ENCODE measurements around the gene GPR34.
"Not testable (repeated sequence)": the region's sequence is repeated elsewhere in the genome, so short reads cannot be mapped to it uniquely, and the experiment has no call there.

GPR34 gene, protein sequence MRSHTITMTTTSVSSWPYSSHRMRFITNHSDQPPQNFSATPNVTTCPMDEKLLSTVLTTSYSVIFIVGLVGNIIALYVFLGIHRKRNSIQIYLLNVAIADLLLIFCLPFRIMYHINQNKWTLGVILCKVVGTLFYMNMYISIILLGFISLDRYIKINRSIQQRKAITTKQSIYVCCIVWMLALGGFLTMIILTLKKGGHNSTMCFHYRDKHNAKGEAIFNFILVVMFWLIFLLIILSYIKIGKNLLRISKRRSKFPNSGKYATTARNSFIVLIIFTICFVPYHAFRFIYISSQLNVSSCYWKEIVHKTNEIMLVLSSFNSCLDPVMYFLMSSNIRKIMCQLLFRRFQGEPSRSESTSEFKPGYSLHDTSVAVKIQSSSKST

DNA sequence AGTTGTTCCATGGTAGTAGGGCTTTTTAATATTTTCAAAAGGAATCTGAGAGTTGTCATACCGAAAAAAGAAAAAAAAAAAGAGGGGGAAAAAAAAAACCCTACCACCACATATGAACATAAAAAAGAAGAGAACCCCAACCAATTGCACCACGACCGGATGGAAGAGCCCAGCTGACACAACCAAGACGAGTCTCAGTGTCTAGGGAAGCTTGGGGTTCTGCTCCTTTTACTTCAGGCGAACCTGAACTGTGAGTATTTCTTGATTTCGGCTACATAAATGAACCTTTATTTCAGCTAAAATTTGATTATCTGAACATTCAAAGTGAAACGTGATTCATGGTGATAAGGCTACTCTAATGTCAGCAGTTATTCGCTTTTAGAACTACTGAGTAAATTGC, at the start of gene GPR34:
TSS of gene GPR34 (plus strand) at position 139 of the 400 bp plus-strand sequence. CDS start 6,661 bp downstream, outside the sequence.
- H3K4me3 ChIP-seq (ENCODE audit: low read length) = no peak within 1 kb of the TSS
- no peak within 1 kb of the TSS for H3K9ac ChIP-seq (ENCODE audit: low read length)
- no peak within 1 kb of the TSS for H3K27ac ChIP-seq (ENCODE audit: low read length)
- no peaks in the 10 kb centered on the region for H3K27me3 ChIP-seq (ENCODE audit: control insufficient read depth, insufficient read depth, low read length)
- H3K9me3 ChIP-seq (ENCODE audit: control insufficient read depth, low read depth, low read length) = peaks cover 11% of the 10 kb centered on the region
- no peaks in the 10 kb centered on the region for H3K36me3 ChIP-seq (ENCODE audit: control insufficient read depth, low read depth, low read length)
- no peaks in the 10 kb centered on the region for H3K4me1 ChIP-seq (ENCODE audit: control insufficient read depth, low read depth, low read length)

DNA sequence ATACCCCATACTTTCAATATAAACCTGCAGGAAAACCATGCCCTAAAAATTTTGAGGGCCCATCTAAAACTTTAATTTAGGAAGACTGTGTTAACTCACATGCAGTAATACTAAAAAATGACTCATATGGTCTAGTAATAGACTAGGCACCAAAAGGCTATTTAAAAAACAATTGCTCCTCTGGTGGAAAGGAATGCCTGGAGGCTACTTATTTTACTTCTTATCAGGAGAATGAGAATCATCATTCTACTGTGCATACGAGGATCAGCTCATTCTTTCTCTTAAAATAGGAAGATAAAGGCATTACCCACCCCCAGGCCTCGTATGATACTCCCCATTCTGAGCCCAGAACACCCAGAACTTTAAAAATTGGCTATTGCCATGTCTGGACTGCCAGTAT, 42.6 kb upstream of the GPR34 start:
- H3K36me3 ChIP-seq (ENCODE audit: control insufficient read depth, low read depth, low read length); H3K4me3 ChIP-seq (ENCODE audit: low read length); H3K27me3 ChIP-seq (ENCODE audit: control insufficient read depth, insufficient read depth, low read length); H3K9ac ChIP-seq (ENCODE audit: low read length); H3K27ac ChIP-seq (ENCODE audit: low read length); H3K4me1 ChIP-seq (ENCODE audit: control insufficient read depth, low read depth, low read length): not testable (repeated sequence)
- peaks cover 14% of the 10 kb centered on the region for H3K9me3 ChIP-seq (ENCODE audit: control insufficient read depth, low read depth, low read length)

DNA sequence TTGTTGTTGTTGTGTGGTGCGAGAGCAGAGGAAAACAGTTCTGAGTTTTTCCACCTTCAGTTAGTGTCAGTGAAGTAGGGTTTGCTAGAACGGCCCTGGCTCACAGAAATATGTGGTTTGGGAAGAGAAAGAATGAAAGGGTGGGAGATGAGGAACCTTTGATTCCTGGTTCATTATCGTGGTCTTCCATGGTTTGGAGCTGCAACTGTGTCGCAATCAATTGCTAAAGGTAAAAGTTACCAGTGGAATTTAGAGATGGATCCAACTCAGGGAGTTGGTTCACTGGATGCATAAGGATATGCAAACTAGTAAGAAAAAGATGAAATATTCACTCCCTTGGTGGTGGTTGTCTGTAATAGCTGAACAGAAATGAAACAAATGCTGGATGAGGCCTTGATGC, 35.6 kb upstream of the GPR34 start:
- Histone ChIP-seq H3K9ac (ENCODE audit: low read length) (no peak overlapping the region), H3K36me3 (ENCODE audit: control insufficient read depth, low read depth, low read length) (no peaks in the 10 kb centered on the region), H3K9me3 (ENCODE audit: control insufficient read depth, low read depth, low read length) (peaks cover 16% of the 10 kb centered on the region), H3K27me3 (ENCODE audit: control insufficient read depth, insufficient read depth, low read length) (no peaks in the 10 kb centered on the region), H3K4me3 (ENCODE audit: low read length) (no peak overlapping the region), H3K27ac (ENCODE audit: low read length) (no peak overlapping the region), H3K4me1 (ENCODE audit: control insufficient read depth, low read depth, low read length) (peaks cover 9% of the 10 kb centered on the region)

DNA sequence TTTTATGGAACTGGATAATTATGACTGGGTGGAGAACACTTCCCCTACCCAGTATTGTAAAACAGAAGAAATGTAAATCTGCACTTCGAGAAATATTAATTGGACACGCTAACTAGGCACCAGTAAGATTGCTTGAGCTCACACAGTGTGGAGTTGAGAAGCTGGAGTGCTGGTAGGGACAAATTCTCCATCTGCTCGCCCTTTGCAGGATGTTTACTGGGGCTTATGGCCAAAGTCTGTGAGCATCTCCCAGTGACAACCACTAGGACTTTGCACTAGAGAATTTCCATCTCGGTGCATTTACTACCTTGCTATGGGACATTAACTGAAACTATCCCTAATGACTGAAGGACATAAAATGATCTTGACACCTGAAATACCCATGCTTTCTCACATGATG, 33.7 kb upstream of the GPR34 start:
- Histone ChIP-seq H3K27me3 (ENCODE audit: control insufficient read depth, insufficient read depth, low read length) (no peaks in the 10 kb centered on the region), H3K36me3 (ENCODE audit: control insufficient read depth, low read depth, low read length) (peaks cover 12% of the 10 kb centered on the region), H3K4me1 (ENCODE audit: control insufficient read depth, low read depth, low read length) (peaks cover 9% of the 10 kb centered on the region), H3K27ac (ENCODE audit: low read length) (no peak overlapping the region), H3K4me3 (ENCODE audit: low read length) (no peak overlapping the region), H3K9me3 (ENCODE audit: control insufficient read depth, low read depth, low read length) (peaks cover 21% of the 10 kb centered on the region), H3K9ac (ENCODE audit: low read length) (no peak overlapping the region)

DNA sequence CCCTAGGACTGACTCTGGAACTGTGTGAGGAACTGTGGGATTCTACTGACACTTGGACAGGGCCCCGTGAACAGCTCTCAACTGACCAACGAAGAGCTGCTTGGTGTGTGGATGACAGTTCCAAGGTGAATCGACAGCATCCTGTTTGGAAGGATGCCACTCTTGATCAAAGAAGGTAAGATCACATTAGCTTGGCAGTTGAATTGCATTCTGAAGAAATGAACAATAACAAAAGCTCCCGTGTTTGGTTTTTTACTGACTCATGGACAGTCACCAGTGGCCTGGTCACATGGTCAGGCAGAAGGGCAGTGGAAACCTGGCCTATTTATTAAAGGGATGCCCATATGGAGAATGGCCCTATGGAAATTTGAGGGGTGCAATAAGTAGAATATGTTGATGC, 33.1 kb upstream of the GPR34 start:
- H3K4me3 ChIP-seq (ENCODE audit: low read length) = no peak overlapping the region
- H3K27ac ChIP-seq (ENCODE audit: low read length) = no peak overlapping the region
- peaks cover 7% of the 10 kb centered on the region for H3K4me1 ChIP-seq (ENCODE audit: control insufficient read depth, low read depth, low read length)
- H3K9me3 ChIP-seq (ENCODE audit: control insufficient read depth, low read depth, low read length) = peaks cover 18% of the 10 kb centered on the region
- H3K27me3 ChIP-seq (ENCODE audit: control insufficient read depth, insufficient read depth, low read length) = no peaks in the 10 kb centered on the region
- H3K36me3 ChIP-seq (ENCODE audit: control insufficient read depth, low read depth, low read length) = peaks cover 17% of the 10 kb centered on the region
- no peak overlapping the region for H3K9ac ChIP-seq (ENCODE audit: low read length)

DNA sequence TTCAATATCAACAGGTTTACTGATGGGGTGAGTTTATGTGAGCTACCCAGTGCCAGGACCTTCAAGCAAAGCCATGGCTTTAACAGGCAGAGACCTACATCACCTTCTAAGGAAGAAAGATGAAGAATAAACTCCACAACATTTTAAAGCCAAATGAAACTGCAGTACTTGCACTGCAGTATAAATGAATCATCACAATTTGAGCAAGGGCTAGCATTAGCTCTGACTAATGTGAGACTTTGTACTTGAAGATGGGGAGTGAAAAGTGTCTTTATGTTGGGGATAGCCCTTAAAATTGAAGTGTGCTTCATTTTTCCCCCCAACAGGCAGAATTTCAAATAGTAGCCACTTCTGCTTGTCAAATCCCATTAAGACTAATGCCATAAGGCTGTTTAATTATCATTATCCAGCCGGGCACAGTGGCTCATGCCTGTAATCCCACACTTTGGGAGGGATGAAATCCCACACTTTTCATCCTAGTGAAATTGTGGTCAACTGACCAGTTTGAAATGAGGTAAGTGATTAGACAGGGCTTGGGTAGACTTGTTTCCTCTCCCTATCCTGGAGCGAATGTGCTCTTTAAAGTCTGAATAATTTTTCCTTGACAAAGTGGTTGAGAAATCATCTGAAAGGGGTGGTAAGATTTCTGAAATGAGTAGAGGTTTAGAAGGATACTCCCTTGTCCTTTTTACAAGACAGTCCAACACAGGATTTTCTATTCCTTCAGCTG, 27.2 kb upstream of the GPR34 start:
- Histone ChIP-seq H3K4me3 (ENCODE audit: low read length) (no peak overlapping the region), H3K27ac (ENCODE audit: low read length) (no peak overlapping the region), H3K9me3 (ENCODE audit: control insufficient read depth, low read depth, low read length) (peaks cover 24% of the 10 kb centered on the region), H3K27me3 (ENCODE audit: control insufficient read depth, insufficient read depth, low read length) (no peaks in the 10 kb centered on the region), H3K36me3 (ENCODE audit: control insufficient read depth, low read depth, low read length) (peaks cover 28% of the 10 kb centered on the region), H3K4me1 (ENCODE audit: control insufficient read depth, low read depth, low read length) (no peaks in the 10 kb centered on the region), H3K9ac (ENCODE audit: low read length) (no peak overlapping the region)

DNA sequence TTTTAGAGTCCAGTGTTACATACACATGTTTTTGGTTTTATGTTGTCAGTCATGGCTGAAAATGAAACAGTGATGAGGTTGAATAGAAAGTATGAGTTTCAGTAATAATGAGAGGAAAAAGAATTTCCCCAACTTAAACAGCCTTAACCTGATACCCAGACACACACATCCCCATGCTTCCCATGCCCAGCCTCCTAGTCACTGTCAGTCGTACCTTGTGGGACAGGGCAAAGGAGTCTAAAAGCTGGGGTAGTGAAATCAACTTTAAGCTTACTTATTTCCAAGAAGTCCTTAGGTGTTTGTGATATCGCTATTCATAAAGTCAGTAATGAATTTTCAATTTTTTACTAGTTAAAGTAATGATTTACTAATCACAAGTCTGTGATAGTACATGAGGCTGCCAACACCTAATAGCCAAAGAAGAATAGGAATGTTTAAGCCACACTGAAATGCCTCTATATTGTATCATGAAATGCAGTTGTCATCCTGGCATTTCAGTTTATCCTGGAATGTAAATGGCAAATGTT, 24.3 kb upstream of the GPR34 start:
- Histone ChIP-seq H3K9ac (ENCODE audit: low read length) (no peak overlapping the region), H3K9me3 (ENCODE audit: control insufficient read depth, low read depth, low read length) (peaks cover 15% of the 10 kb centered on the region), H3K27me3 (ENCODE audit: control insufficient read depth, insufficient read depth, low read length) (no peaks in the 10 kb centered on the region), H3K36me3 (ENCODE audit: control insufficient read depth, low read depth, low read length) (peaks cover 20% of the 10 kb centered on the region), H3K4me1 (ENCODE audit: control insufficient read depth, low read depth, low read length) (no peaks in the 10 kb centered on the region), H3K4me3 (ENCODE audit: low read length) (no peak overlapping the region), H3K27ac (ENCODE audit: low read length) (no peak overlapping the region)

DNA sequence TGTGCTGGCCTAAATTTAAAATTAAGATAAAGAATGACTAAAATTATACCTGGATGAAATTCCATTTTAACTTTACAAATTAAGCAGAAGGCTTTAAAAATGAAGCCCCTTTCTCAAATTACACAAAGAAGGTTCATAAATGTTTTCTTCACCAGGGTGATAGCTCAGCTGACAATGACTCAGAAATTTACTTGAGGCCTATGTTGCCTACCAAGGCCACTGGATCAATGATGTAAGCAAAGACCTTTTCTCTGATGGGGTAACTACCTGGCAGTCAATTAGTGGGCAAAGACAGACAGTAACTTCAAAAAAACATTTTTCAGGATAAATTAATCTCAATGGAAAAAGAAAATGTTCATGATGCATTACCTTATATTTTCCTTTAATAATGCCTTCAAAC, 23.9 kb upstream of the GPR34 start:
- H3K9me3 ChIP-seq (ENCODE audit: control insufficient read depth, low read depth, low read length) = peaks cover 15% of the 10 kb centered on the region
- no peak overlapping the region for H3K4me3 ChIP-seq (ENCODE audit: low read length)
- no peaks in the 10 kb centered on the region for H3K27me3 ChIP-seq (ENCODE audit: control insufficient read depth, insufficient read depth, low read length)
- H3K4me1 ChIP-seq (ENCODE audit: control insufficient read depth, low read depth, low read length) = no peaks in the 10 kb centered on the region
- no peak overlapping the region for H3K9ac ChIP-seq (ENCODE audit: low read length)
- H3K36me3 ChIP-seq (ENCODE audit: control insufficient read depth, low read depth, low read length) = peaks cover 17% of the 10 kb centered on the region
- H3K27ac ChIP-seq (ENCODE audit: low read length) = no peak overlapping the region

DNA sequence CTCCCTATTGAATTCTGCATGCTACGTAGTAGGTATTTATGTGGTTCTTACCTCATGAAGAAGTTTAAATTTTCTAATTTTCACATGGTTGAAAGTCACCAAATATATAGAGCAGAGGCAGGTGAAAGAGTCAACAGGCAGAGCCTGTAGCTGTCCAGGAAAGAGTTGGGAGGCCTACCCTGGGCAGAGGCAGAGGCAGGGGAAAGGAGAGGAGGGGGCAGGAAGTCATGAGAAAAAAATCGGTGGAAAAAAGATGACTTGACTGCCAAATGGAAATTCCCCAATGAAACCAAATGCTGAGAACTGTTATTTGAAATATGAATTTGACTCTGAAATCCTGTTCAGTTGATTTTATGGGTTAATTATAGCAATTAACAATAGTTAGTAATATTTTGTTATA, 23.1 kb upstream of the GPR34 start:
- Histone ChIP-seq H3K4me3 (ENCODE audit: low read length) (no peak overlapping the region), H3K36me3 (ENCODE audit: control insufficient read depth, low read depth, low read length) (peaks cover 11% of the 10 kb centered on the region), H3K9me3 (ENCODE audit: control insufficient read depth, low read depth, low read length) (peaks cover 15% of the 10 kb centered on the region), H3K27me3 (ENCODE audit: control insufficient read depth, insufficient read depth, low read length) (no peaks in the 10 kb centered on the region), H3K4me1 (ENCODE audit: control insufficient read depth, low read depth, low read length) (no peaks in the 10 kb centered on the region), H3K27ac (ENCODE audit: low read length) (no peak overlapping the region), H3K9ac (ENCODE audit: low read length) (no peak overlapping the region)

DNA sequence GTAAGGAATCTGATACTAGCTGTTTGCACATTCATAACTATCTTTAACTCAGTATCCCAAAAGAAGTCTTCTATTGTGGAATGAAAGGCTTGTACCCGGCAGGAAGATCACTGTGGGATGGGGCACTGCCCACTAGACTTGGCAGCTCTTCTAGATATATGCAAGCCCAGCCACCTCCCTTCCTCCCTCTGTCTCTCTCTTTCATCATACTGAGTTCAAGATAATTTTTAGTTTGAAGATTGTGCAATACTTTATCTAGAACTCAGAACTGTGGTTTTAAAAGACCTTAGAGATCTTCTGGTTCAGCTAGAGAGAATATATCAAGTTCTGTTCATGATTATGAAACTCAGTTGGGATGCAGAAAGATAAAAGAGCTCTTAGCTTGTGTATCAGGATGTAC, 22.5 kb upstream of the GPR34 start:
- Histone ChIP-seq H3K9ac (ENCODE audit: low read length) (no peak overlapping the region), H3K4me3 (ENCODE audit: low read length) (no peak overlapping the region), H3K36me3 (ENCODE audit: control insufficient read depth, low read depth, low read length) (peaks cover 11% of the 10 kb centered on the region), H3K4me1 (ENCODE audit: control insufficient read depth, low read depth, low read length) (no peaks in the 10 kb centered on the region), H3K27ac (ENCODE audit: low read length) (no peak overlapping the region), H3K27me3 (ENCODE audit: control insufficient read depth, insufficient read depth, low read length) (no peaks in the 10 kb centered on the region), H3K9me3 (ENCODE audit: control insufficient read depth, low read depth, low read length) (peaks cover 14% of the 10 kb centered on the region)

DNA sequence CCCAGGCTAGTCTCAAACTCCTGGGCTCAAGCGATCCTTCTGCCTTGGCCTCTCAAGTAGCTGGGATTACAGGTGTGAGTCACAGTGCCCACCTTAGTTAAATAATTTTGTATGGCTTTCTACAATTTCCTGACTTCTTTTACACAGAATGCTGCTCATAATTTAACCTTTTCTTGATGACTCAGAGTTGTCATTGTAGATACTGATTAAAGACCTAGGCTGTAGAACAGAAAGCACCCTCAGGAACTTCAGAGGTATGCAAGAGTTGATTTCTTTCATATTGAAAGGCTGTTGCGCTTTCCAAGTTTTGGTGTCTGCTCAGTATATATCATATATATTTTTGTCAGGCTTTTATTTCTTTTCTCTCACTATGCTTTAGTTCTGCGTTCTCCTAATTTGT, 21.1 kb upstream of the GPR34 start:
- H3K27ac ChIP-seq (ENCODE audit: low read length) = no peak overlapping the region
- no peak overlapping the region for H3K9ac ChIP-seq (ENCODE audit: low read length)
- peaks cover 11% of the 10 kb centered on the region for H3K36me3 ChIP-seq (ENCODE audit: control insufficient read depth, low read depth, low read length)
- no peak overlapping the region for H3K4me3 ChIP-seq (ENCODE audit: low read length)
- H3K9me3 ChIP-seq (ENCODE audit: control insufficient read depth, low read depth, low read length) = peaks cover 10% of the 10 kb centered on the region
- peaks cover 3% of the 10 kb centered on the region for H3K4me1 ChIP-seq (ENCODE audit: control insufficient read depth, low read depth, low read length)
- H3K27me3 ChIP-seq (ENCODE audit: control insufficient read depth, insufficient read depth, low read length) = no peaks in the 10 kb centered on the region
